GM12892 (cell line): ENCODE results near the gene CDH8.

Source experiments
- DNase-seq: peaks from one replicate; pipeline ENCODE4 v3.0.0; 2011; ENCODE audit not compliant: insufficient read length
- FAIRE-seq: peaks from 2 replicates; lab custom pipeline; 2011; peaks lifted over from hg19 to GRCh38; lab: Jason Lieb, UNC
- POLR2A ChIP-seq: IDR thresholded peaks from 2 replicates; pipeline ENCODE4 v1.6.1; 2011; ENCODE audit warnings: low read depth, low read length, control low read depth
- POLR2AphosphoS5 ChIP-seq: IDR thresholded peaks from 2 replicates; pipeline ENCODE4 v1.6.1; 2011; ENCODE audit warnings: low read depth, low read length, control low read depth
- TAF1 ChIP-seq: IDR thresholded peaks from 2 replicates; pipeline ENCODE4 v1.6.1; 2011; ENCODE audit warnings: low read depth, mild to moderate bottlenecking, control low read depth, low read length, borderline replicate concordance

CDH8 gene

DNA sequence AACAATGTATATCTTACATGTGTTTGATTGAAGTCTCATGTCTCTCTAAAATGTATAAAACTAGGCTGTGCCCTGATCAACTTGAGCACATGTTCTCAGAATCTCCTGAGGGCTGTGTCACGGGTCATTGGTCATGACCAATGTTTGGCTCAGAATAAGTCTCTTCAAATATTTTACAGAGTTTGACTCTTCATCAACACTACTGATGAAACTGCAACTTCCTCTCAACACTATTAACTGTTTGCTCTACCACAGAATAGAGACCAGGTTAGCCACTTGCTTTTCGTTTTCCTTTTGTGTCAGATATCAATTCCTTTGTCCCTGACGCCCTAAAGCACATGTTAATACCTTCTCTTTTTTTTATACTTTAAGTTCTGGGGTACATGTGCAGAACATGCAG lies 358.1 kb downstream of the CDH8 start:
- TF ChIP-seq POLR2AphosphoS5 (no peak), POLR2A (no peak)
- FAIRE-seq (no peak), DNase-seq (no peak)

DNA sequence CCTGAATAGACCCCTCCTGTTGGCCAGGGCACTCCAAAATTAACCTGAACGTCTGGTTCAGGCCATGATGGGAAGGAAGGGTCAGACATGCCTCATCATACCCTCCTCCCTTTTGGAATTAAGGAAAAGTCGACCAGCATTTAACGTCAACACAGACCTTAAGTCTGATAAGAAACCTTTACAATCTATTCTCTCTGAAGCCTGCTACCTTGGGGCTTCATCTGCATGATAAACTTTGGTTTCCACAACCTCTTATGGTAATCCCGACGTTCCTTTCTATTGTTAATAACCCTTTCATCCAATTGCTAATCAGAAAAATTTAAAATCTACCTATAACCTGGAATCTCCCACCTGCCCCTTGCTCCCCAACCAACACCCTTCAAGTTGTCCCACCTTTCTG lies 358.5 kb downstream of the CDH8 start:
- TF ChIP-seq POLR2A (no peak), POLR2AphosphoS5 (no peak), TAF1 (no peak)
- DNase-seq (no peak), FAIRE-seq (no peak)

DNA sequence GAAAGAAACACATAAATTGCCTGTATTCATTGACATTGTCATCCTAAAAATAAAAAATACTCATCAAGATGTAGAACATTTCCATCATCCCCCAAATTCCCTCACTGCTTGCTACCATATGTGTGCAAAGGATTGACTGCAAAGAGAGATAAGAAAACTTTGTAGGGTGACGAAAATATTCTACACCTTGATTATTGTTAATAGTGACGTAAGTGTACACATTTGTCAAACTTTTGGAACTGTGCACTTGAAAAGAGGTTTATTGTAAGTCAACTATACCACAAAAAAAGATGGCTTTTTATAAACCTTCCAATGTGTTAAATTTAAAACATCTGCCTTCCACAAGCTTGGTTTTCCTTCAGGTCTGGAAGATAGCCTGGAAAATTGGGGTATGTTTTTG lies 359.5 kb downstream of the CDH8 start:
- TF ChIP-seq POLR2AphosphoS5 (no peak), POLR2A (no peak), TAF1 (no peak)
- FAIRE-seq = no peak
- DNase-seq = no peak

DNA sequence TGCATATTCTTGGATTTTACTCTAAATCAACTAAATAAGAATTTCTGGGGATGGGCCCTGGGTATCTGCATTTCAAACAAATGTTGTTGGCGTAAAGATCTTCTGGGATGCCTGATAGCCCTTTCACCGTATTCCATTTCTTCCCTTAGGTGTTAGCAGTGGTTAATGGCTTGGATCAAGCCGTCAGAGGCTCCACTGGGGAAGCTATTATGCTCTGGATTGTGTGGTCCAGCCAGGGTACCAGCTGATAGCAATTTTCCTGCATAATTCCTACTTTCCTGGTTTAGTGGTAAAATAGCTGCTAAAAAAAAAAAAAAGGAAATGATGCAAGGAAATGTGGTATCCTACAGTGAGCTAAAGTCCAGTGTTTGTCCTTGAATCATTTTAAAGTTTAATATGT lies 365.1 kb downstream of the CDH8 start:
- FAIRE-seq = no peak

DNA sequence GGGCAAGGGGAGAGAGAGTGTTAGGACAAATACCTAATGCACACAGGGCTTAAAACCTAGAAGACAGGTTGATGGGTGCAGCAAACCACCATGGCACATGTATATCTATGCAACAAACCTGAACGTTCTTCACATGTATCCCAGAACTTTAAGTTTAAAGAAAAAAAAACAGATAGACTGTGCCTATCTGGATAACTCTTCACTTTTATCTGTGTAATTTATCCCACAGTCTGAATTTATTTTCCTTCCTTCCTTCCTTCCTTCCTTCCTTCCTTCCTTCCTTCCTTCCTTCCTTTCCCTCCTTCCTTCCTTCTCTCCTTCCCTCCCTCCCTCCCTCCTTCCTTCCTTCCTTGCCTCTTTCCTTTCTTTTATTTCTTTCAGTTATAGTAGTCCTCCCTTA lies 370.7 kb downstream of the CDH8 start:
- no peak for TF ChIP-seq POLR2AphosphoS5
- no peak for TF ChIP-seq TAF1
- no peak for TF ChIP-seq POLR2A

More for the DNA sequence above, 365.1 kb downstream of the CDH8 start:
- DNase-seq = no peak
- TF ChIP-seq POLR2AphosphoS5 (no peak), TAF1 (no peak), POLR2A (no peak)

DNA sequence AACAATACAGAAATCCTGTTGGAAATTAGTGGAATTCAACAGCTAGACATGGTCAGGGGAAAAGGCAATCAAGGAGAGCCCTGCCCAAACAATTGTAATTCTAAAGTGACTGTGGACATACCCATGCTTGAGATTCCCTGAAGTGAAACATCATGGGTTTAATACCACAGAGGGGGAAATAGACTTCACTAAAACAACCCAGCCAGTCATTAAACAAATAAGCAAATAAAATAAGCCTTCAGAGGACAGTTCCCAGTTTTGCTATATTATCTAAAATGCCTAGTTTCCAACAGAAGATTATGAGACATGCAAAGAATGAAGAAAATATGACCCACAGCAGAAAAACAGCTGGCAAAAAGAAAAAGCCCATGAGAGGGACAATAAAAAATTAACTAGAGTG lies 376.3 kb downstream of the CDH8 start:
- TF ChIP-seq TAF1 = no peak
- no peak for TF ChIP-seq POLR2A
- no peak for TF ChIP-seq POLR2AphosphoS5
- no peak for DNase-seq
- FAIRE-seq = no peak

More for the DNA sequence above, 370.7 kb downstream of the CDH8 start:
- FAIRE-seq (no peak), DNase-seq (no peak)

DNA sequence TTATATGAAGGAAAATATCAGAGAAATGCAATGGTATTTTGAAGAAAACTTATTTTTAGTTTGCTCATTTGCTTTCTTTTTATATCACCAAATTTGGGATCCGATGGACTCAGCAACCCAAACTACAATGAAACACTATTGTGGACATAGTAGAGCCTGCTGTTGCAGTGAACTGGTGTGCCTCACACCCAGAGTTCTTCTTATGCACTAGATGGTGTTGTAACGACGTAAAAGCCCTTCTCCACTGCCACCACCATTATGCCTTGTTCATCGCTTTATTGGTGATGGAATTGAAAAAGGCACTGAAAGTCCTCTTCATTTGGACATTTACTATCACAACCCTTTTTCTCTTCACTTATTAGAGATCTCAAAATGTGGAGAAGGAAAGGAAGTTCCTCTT lies 381.3 kb downstream of the CDH8 start:
- DNase-seq (no peak), FAIRE-seq (no peak)
- TF ChIP-seq TAF1 (no peak), POLR2A (no peak), POLR2AphosphoS5 (no peak)

DNA sequence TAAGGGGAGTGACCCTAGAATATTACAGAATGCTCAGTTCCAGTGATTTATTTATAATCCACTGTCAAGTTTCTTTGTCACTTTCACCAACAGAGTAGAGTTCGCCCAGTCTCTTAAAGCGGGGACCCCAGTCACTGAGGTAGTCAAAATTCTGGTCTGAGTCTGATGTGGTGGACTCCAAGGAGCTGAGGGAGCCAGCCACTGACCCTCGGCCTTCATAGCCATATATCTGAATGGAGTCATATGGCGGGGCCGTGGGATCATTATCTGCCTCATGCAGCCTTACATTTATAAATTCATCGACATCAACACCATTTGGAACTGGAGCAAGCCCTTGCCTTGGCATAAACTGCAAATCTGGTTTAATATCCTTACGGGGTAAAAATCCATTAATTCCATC lies 382.7 kb downstream of the CDH8 start:
- TF ChIP-seq TAF1 = no peak
- no peak for TF ChIP-seq POLR2A
- TF ChIP-seq POLR2AphosphoS5 = no peak
- DNase-seq (no peak), FAIRE-seq (no peak)

DNA sequence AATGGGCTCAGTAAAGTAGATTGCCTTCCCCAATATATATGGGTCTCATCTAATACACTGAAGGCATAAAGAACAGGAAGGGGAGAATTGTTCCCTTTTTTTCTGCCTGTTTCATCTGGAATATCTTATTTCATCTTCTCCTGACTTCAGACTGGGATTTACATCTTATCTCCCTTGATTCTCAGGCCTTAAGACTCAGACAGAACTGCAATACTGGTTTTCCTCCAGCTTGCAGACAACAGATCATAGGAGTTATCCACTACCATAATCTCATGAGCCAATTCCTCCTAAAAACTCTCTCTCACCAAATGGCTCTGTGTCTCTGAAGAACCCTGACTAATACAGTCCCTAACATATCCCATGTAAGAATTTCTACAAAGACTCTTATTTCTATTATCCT lies 390.7 kb downstream of the CDH8 start:
- FAIRE-seq (no peak), DNase-seq (no peak)
- TF ChIP-seq POLR2A (no peak), TAF1 (no peak), POLR2AphosphoS5 (no peak)

DNA sequence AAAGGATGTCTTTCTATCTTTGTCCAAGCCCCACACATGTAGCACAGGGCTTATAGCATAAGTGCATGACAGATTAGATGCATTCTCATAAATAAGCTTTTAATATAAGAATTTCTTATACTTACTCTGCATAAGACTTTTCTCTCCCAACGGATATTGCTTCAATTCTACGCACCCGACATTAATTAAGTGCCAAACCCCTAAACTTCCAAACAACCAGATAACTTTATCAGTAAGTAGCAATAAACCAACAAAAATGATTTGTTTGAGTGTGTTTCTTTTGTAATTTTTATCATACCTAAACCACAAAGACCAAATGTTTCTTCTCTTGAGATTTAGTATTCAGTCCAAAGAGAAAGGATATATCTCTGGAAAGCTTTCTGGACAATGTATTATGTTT lies 391.5 kb downstream of the CDH8 start:
- DNase-seq = no peak
- FAIRE-seq = no peak
- TF ChIP-seq TAF1 (no peak), POLR2A (no peak), POLR2AphosphoS5 (no peak)

DNA sequence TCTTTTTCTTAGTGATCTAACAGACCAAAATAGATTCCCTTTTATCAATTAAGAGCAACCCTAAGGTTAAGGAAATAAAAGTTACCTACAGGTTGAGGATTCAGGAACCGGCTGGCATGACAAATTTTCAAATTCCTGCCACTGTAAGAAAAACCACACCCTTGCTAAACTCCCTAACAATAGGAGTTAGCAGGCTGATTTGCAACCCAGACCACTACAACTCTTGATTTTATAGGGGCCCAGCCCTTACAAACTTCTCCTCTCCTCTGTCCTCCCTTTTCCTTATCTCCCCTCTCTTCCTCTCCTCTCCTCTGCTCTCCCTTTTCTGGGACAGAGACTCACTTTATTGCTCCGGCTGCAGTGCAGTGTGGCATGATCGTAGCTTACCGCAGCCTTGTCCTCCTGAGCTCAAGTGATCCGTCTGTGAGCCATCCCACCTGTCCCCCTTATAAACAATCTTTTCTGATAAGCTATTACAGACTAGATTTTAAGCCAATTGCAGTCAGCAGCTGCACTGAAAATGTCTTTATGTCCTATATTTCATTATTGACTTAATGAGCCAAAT lies 418.9 kb downstream of the CDH8 start:
- no peak for DNase-seq
- TF ChIP-seq TAF1 (no peak), POLR2AphosphoS5 (no peak), POLR2A (no peak)
- FAIRE-seq = no peak

DNA sequence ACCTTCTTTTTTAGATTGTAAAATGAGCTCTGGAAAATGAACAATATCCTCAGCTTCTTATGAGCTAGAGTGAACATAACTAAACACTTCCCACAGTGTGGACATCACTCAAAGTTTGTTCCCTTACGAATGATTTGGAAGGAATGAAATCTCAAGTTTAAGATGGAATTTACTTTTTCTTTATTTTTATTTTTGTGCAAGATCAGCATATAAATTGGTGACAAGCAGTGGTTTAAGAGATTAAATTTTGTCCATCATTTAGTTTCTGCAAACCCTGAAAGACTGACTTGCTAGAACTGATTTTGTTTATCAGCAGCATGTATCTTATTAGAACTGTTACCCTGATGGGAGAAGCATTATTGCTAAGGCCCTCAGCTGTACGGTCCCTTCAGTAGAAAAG lies 420.1 kb downstream of the CDH8 start:
- FAIRE-seq = no peak
- TF ChIP-seq POLR2A (no peak), POLR2AphosphoS5 (no peak), TAF1 (no peak)
- DNase-seq = no peak

DNA sequence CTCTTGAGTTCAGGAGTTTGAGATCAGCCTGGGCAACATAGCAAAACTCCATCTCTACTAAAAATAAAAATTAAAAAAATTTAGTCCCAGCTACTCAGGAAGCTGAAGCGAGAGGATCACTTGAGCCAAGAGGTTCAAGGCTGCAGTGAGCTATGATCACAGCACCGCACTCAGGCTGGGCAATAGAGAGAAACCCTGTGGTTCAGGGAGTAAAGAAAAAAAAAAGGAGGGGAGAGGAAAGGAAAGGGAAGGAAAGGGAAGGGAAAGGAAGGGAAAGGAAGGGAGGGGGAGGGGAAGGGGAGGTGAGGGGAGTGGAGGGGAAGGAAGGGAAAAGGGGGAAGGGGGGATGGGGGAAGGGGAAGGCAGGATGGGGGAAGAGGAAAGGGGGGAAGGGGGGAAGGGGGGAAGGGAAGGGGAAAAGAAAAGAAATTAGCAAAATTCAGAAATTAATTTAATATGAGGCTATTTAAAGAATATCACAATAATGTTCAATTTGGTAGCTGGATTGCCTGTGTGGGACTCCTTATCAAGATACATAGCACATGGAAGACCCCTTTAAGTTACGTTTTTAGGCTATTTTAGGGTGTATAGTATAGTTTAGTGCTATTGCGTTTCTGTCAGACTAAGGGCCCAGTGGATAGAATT lies 424.3 kb downstream of the CDH8 start:
- DNase-seq (no peak), FAIRE-seq (no peak)
- TF ChIP-seq POLR2AphosphoS5 = no peak
- no peak for TF ChIP-seq TAF1
- TF ChIP-seq POLR2A = no peak
